Measurements from ENCODE around the gene SF3B5.

SF3B5 gene

DNA sequence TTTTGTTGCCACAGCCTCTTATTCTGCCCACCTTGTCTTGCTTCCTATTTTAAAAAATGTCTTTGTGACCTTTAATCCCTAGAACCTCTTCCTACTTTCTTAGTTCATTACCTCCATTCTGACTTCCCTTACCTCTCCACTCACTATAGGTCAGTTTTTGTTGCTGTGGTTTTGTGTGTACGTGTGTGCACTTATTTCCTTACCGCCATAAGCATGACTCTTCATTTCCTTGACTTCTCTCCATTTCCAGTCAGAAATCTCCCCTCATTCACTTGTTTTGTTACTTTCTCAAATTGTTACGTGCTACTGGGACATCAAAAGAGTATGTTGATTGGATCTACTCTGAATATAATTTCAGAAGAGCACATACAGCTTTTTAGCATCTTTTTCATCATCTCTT lies 26.6 kb downstream of the SF3B5 start:
- no peak for DNase-seq (ENCODE audit: extremely low spot score)
- TF ChIP-seq LEF1 (IDR thresholded peaks at IDR 0.05; ENCODE audit: borderline replicate concordance): no peak
- no peak for TF ChIP-seq ELF4 (IDR thresholded peaks at IDR 0.05)
- no peak for TF ChIP-seq TARDBP (IDR thresholded peaks at IDR 0.05)
- TF ChIP-seq FOXA1 (IDR thresholded peaks at IDR 0.05): no peak
- TF ChIP-seq L3MBTL2 (conservative IDR thresholded peaks at IDR 0.05): no peak
- no peak for TF ChIP-seq HDGF (IDR thresholded peaks at IDR 0.05; ENCODE audit: borderline replicate concordance)
- no peak for TF ChIP-seq BHLHE40 (IDR thresholded peaks at IDR 0.05; ENCODE audit: borderline replicate concordance)
- TF ChIP-seq NFRKB (IDR thresholded peaks at IDR 0.05): no peak
- TF ChIP-seq, protein P1, sequence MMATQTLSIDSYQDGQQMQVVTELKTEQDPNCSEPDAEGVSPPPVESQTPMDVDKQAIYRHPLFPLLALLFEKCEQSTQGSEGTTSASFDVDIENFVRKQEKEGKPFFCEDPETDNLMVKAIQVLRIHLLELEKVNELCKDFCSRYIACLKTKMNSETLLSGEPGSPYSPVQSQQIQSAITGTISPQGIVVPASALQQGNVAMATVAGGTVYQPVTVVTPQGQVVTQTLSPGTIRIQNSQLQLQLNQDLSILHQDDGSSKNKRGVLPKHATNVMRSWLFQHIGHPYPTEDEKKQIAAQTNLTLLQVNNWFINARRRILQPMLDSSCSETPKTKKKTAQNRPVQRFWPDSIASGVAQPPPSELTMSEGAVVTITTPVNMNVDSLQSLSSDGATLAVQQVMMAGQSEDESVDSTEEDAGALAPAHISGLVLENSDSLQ (IDR thresholded peaks at IDR 0.05): no peak
- TF ChIP-seq ARNT (IDR thresholded peaks at IDR 0.05): no peak
- no peak for TF ChIP-seq CTBP1 (IDR thresholded peaks at IDR 0.05; ENCODE audit: borderline replicate concordance)
- TF ChIP-seq SUZ12 (IDR thresholded peaks at IDR 0.05): no peak
- TF ChIP-seq FOXM1 (IDR thresholded peaks at IDR 0.05; ENCODE audit: borderline replicate concordance): no peak
- no peak for TF ChIP-seq FOXK2 (IDR thresholded peaks at IDR 0.05)
- no peak for TF ChIP-seq ZNF384 (IDR thresholded peaks at IDR 0.05)
- TF ChIP-seq SP1 (IDR thresholded peaks at IDR 0.05): no peak
- ChIA-PET POLR2A (no interaction called here), CTCF (no interaction called here)

DNA sequence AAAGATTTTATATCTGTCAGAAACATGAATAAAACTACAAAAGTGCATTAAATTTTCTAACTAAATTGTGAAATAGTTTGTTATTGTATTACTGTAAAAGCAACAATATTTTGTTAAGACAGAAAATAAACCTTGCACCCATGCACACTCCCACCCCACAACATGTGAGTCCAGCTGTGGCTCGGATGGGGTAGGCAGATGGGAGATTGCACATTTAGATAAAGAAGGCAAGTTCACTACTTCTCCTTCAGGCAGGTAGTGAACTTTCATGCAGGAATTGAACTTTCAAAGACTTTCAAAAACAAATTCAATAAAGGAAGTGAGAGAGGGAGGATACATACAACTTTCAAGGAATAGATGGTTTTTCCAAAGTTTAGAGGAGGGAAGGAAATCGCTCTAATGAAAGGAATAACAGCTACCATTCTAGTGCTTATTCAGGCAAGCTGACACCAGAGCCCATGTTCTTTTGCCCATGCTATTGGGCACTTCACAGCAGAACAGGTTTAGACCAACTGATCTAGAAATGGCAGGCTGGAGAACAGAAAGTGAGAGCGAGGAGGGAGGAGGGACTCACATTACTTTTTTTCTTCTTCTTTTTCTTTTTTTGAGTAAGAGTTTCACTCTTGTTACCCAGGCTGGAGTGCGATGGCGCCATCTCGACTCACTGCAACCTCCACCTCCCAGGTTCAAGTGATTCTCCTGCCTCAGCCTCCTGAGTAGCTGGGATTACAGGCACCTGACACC lies 28.5 kb downstream of the SF3B5 start:
- POLR2A ChIA-PET: interaction anchor here (0.6 to 1.0 kb wide), 2 partner anchors 29 to 124 kb away, joined by 4 read pairs; partner anchors contain the start of gene SF3B5
- no peak for DNase-seq (ENCODE audit: extremely low spot score)
- TF ChIP-seq SUZ12 (IDR thresholded peaks at IDR 0.05): no peak
- TF ChIP-seq ARNT (IDR thresholded peaks at IDR 0.05): no peak
- CTCF ChIA-PET: no interaction called here

DNA sequence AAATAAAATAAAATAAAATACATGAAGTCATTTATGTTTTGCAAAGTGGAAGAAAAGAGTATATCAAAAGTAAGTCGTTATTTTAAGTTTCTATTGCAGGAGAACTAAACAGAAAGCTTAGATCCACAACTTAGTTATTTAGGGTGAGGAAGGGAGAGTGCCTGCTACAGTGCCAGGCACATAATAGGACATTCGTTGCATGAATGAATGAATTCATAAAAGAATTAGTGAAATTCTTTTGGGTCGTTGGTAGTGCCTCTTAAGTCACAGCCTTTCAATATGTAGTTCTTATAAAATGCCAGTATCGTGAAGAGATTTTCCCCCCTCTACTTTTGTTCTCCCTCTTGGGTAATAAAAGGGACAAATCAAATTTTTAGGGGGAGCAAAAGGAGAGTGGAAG lies 29.1 kb downstream of the SF3B5 start:
- ChIA-PET CTCF (no interaction called here), POLR2A (no interaction called here)
- no peak for TF ChIP-seq FOXK2 (IDR thresholded peaks at IDR 0.05)
- TF ChIP-seq NFRKB (IDR thresholded peaks at IDR 0.05): no peak
- no peak for TF ChIP-seq TARDBP (IDR thresholded peaks at IDR 0.05)
- no peak for TF ChIP-seq CTBP1 (IDR thresholded peaks at IDR 0.05; ENCODE audit: borderline replicate concordance)
- TF ChIP-seq L3MBTL2 (conservative IDR thresholded peaks at IDR 0.05): no peak
- no peak for TF ChIP-seq LEF1 (IDR thresholded peaks at IDR 0.05; ENCODE audit: borderline replicate concordance)
- TF ChIP-seq FOXM1 (IDR thresholded peaks at IDR 0.05; ENCODE audit: borderline replicate concordance): no peak
- DNase-seq (ENCODE audit: extremely low spot score): no peak

DNA sequence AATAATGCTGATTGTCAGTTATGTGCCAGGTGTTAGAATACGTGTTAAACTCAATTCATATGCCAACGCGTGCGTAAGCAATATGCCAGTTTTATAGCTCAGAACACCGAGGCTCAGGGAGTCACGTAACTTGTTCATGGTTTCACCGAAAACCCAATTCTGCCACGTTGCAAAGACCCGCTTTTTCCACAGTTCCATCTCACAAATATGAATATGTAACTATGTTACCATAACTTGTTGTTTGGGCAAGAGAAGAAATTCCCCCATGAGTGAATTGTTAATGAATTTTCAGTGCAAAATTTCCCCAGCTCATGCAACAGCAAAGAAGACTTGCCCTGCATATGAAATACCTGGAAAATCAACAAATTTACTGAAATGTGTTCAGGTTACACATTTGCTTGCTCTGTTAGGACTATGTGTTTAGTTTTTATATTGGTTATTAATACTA lies 30.1 kb downstream of the SF3B5 start:
- ChIA-PET CTCF (interaction anchor here (0.6 kb wide), 2 partner anchors 10 to 956 kb away, joined by 3 read pairs; no protein-coding TSS in a partner anchor), POLR2A (interaction anchor here (2.0 kb wide), 1 partner anchor 20 kb away, joined by 4 read pairs; no protein-coding TSS in a partner anchor)
- TF ChIP-seq FOXA1 (IDR thresholded peaks at IDR 0.05): no peak
- no peak for TF ChIP-seq L3MBTL2 (conservative IDR thresholded peaks at IDR 0.05)
- TF ChIP-seq ZNF384 (IDR thresholded peaks at IDR 0.05): no peak
- TF ChIP-seq FOXM1 (IDR thresholded peaks at IDR 0.05; ENCODE audit: borderline replicate concordance): no peak
- no peak for TF ChIP-seq SUZ12 (IDR thresholded peaks at IDR 0.05)
- TF ChIP-seq HDGF (IDR thresholded peaks at IDR 0.05; ENCODE audit: borderline replicate concordance): no peak
- no peak for TF ChIP-seq FOXK2 (IDR thresholded peaks at IDR 0.05)
- no peak for TF ChIP-seq NFRKB (IDR thresholded peaks at IDR 0.05)
- no peak for DNase-seq (ENCODE audit: extremely low spot score)

DNA sequence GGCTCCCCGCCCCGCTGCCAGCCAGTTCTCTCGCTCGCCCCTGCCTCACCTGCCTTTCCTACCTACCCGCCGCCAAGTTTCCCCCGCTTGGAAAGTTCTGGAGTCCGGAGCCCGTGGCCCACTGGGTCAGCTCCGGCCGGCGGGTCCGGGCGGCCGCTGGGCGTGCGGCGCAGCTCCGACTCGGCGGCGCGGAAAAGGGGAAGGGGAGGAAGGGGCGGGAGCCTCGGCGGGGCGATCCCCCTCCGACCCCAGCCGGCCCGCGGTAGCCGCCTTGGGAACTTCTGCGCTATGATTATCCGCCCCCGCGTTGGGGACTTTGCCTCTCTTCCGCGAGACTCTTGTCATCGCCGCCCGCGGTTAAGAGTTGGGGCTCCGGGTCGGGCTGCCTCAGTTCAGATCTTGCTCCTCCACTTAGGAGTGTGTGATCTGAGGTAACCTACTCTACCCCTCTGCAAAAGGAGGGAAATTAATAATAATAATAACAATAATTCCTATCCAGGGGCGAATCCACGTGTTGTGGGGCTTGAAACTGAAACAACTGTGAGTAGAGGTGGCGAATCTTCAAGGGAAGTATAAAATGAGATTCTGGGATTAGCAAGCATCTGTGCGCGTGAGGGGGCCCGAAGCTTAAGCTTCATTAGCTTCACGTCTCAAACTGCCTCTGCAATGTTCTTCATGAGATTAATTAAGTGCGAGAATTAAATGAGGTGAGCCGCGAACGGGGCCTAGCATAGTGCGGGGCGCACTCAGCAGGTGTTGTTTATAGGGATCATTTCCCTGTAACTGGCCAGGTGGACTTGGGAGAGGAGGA lies 30.8 kb downstream of the SF3B5 start:
- CTCF ChIA-PET: no interaction called here
- POLR2A ChIA-PET: interaction anchor here (0.9 to 2.0 kb wide), 5 partner anchors 8 to 222 kb away, joined by 3 to 4 read pairs (median 4); partner anchors contain the start of gene LTV1
- DNase-seq (ENCODE audit: extremely low spot score): peak; percentile 54
- no peak for TF ChIP-seq FOXK2 (IDR thresholded peaks at IDR 0.05)
- no peak for TF ChIP-seq LEF1 (IDR thresholded peaks at IDR 0.05; ENCODE audit: borderline replicate concordance)
- peak; percentile 26 for TF ChIP-seq L3MBTL2 (conservative IDR thresholded peaks at IDR 0.05)

DNA sequence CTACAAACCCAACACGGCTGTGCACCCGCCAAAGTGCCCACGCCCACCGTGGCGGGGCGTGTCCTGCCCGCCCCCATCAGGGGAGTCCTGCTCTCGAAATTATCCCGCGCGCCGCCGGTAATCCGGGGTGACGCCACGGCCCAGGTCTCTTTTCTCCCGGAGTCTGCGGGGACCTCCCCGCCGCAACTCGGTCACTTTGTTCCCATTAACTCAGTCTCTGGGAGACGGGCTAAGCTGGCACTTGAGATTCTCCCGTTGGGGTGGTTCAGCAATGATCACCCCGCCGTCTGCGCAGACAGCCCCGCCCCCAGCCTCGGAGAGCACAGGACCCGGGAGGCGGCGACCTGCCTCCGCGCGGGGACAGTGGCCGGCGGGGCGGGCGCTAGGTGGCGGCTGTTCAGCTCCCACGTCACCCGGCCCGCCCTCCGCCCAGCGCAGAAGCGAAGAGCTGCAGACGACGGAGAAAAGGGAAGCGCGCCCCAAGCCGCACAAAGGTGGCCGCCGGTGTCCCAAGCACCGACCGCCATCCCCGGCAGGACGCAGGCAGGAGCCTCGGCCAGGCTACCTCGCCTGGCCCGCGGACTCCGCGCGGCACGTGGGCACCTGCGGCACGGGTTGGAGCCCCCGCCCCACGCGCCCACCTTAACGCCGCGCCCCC lies 31.5 kb downstream of the SF3B5 start:
- POLR2A ChIA-PET: interaction anchor here (0.9 to 2.0 kb wide), 5 partner anchors 9 to 221 kb away, joined by 3 to 4 read pairs (median 4); partner anchors contain the start of gene LTV1
- peak; percentile 80; the same call in 1 of the 2 replicates for TF ChIP-seq L3MBTL2 (conservative IDR thresholded peaks at IDR 0.05)
- TF ChIP-seq NFRKB (IDR thresholded peaks at IDR 0.05): no peak
- TF ChIP-seq ZNF384 (IDR thresholded peaks at IDR 0.05): no peak
- CTCF ChIA-PET: no interaction called here
- peak; percentile 91 for DNase-seq (ENCODE audit: extremely low spot score)

DNA sequence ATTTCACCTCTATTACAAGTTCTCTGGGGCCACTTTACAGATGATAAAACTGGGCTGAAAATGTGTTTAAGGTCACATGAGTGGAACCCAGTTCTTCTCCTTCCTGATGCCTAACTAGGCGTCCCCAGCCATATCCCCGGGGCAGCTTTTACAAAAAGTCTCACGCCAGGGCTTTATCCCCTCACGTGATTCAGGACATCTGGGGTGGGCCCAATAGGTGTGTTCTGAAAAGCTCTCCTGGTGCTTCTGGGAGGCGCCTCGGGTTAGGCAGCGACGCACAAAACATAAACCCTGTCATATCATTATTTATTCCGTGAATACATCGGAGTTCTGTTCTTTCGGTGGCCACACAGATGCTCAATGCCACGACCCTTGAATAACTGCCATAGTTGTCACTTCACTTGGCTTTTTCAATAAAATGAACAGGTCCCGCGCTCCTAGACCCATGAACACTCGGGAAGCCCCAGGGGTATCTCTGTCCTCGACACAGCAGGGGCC lies 32.1 kb downstream of the SF3B5 start:
- TF ChIP-seq ZNF384 (IDR thresholded peaks at IDR 0.05) (no peak), ARNT (IDR thresholded peaks at IDR 0.05) (no peak), LEF1 (IDR thresholded peaks at IDR 0.05; ENCODE audit: borderline replicate concordance) (no peak), TARDBP (IDR thresholded peaks at IDR 0.05) (no peak), ELF4 (IDR thresholded peaks at IDR 0.05) (no peak), SUZ12 (IDR thresholded peaks at IDR 0.05) (no peak)
- POLR2A ChIA-PET: interaction anchor here (1.0 kb wide), 3 partner anchors 9 to 220 kb away, joined by 3 to 4 read pairs (median 4); partner anchors contain the start of gene LTV1
- CTCF ChIA-PET: no interaction called here
- DNase-seq (ENCODE audit: extremely low spot score): peak; percentile 31
